ENCODE results near the gene GRB2.
A peak's percentile ranks its signal among the peaks of the same experiment; 100 is the strongest.
"Not testable (repeated sequence)": the region's sequence is repeated elsewhere in the genome, so short reads cannot be mapped to it uniquely, and the experiment has no call there.

Gene GRB2

GRCh38 chr17:75405365-75406221 is at the start of gene GRB2:
Gene GRB2, minus strand, starts transcription at chr17:75405678. Its CDS starts 12,050 bp downstream, at chr17:75393628.
- Mint-ChIP-seq H3K27ac (peak within 1 kb of the TSS; percentile 96), H3K4me3 (peak within 1 kb of the TSS; percentile 94 to 97), H3K27me3 (no peaks in the 10 kb centered on the region), H3K9me3 (no peaks in the 10 kb centered on the region), H3K4me1 (peaks cover 23 to 37% of the 10 kb centered on the region in 2 donors), H3K36me3 (peaks cover 24 to 26% of the 10 kb centered on the region in 2 donors)
- DNase-seq (peak; percentile 100), ATAC-seq (replicated peaks) (peak; percentile 83 to 87)

DNA sequence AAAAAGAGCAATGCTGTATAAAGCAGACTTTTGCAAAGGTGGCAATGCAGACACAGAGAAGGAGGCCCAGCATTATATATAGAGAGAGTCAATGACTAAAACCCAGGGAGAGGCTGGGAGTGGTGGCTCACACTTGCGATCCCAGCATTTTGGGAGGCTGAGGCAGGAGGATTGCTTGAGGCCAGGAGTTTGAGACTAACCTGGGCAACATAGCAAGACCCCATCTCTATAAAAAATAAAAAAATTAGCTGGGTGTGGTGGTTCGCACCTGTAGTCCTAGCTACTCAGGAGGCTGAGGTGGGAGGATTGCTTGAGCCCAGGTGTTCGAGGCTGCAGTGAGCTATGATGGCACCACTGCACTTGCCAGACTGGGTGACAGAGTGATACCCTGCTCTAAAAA is 49.2 kb upstream of the GRB2 start:
- H3K27ac Mint-ChIP-seq; H3K36me3 Mint-ChIP-seq; H3K9me3 Mint-ChIP-seq; H3K27me3 Mint-ChIP-seq; H3K4me3 Mint-ChIP-seq; ATAC-seq (replicated peaks); DNase-seq: not testable (repeated sequence)
- H3K4me1 Mint-ChIP-seq: peaks cover 21 to 31% of the 10 kb centered on the region in 2 donors

DNA sequence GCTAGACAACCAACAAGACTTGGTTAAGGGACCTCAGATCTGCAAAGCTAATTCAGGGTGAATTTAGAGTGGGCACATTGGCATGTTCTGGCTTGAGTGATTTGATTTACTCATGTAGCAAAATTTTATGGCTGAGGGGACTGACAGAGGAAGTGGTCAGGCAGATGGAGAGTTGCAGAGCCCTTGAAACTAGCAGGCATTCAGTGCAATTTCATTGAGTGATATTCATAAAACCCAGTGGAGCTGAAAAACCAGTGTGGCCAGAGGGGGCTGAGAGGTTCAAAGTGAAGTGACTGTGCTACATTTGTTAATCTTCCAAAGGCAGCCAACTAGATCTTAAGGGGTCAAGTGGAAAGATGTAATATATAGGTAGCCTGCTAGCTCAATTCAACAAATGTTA is 48.7 kb upstream of the GRB2 start:
- H3K4me1 Mint-ChIP-seq: peaks cover 21 to 27% of the 10 kb centered on the region in 2 donors
- H3K27me3 Mint-ChIP-seq: peaks cover 0 to 4% of the 10 kb centered on the region in 2 donors
- H3K9me3 Mint-ChIP-seq: no peaks in the 10 kb centered on the region
- no peaks in the 10 kb centered on the region for H3K36me3 Mint-ChIP-seq
- peak; percentile 3 for DNase-seq
- no peak overlapping the region for H3K4me3 Mint-ChIP-seq
- H3K27ac Mint-ChIP-seq: peak overlapping the region; percentile 10
- peak; percentile 14 to 22 for ATAC-seq (replicated peaks)

- DNase-seq (no peak), ATAC-seq (replicated peaks) (no peak)
- H3K4me1 Mint-ChIP-seq: peaks cover 9% of the 10 kb centered on the region in 2 donors
- no peaks in the 10 kb centered on the region for H3K36me3 Mint-ChIP-seq
- H3K9me3 Mint-ChIP-seq: no peaks in the 10 kb centered on the region
- H3K27ac Mint-ChIP-seq: no peak overlapping the region
- H3K4me3 Mint-ChIP-seq: no peak overlapping the region
- H3K27me3 Mint-ChIP-seq: peaks cover 0 to 4% of the 10 kb centered on the region in 2 donors
Measured at GRCh38 chr17:75450270-75450669, 44.8 kb upstream of the GRB2 start.

DNA sequence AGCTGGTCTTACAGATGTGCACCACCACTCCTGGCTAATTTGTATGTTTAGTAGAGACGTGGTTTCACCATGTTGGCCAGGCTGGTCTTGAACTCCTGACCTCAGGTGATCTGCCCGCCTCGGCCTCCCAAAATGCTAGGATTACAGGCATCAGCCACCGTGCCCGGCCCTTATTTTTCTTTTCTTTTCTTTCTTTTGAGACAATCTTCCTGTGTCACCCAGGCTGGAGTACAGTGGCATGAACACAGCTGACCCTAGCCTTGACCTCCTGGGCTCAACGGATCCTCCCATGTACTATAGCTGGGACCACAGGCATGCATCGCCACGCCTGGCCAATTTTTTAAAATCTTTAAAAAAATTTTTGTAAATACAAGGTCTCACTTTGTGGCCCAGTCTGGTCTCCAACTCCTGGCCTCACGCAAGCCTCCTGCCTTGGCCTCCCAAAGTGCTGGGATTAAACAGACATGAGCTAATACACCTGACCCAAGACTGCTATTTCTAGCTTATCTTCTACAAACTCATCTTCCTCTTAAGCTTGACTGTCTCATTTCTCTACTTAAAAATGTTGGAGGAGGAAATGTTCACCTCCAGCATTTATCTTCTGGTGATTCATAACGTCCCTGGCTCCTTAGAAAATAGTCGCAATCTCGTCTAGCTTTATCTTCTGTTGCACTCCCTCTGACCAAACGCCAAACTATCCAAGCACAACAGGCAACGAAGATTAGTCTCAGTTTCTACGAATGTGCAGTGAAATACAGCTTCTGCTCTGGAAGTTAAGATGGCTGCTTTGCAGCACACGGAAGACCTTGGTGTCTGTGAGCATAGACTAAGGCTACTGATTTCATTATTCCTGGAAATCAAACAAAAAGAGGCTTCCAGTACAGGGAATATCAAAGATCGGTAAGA is 42.7 kb upstream of the GRB2 start:
- H3K9me3 Mint-ChIP-seq: no peaks in the 10 kb centered on the region
- no peaks in the 10 kb centered on the region for H3K27me3 Mint-ChIP-seq
- ATAC-seq (replicated peaks): no peak
- no peak overlapping the region for H3K27ac Mint-ChIP-seq
- H3K4me3 Mint-ChIP-seq: no peak overlapping the region
- no peak for DNase-seq
- no peaks in the 10 kb centered on the region for H3K4me1 Mint-ChIP-seq
- no peaks in the 10 kb centered on the region for H3K36me3 Mint-ChIP-seq

GRCh38 chr17:75445896-75446295 is 40.4 kb upstream of the GRB2 start:
- not testable (repeated sequence) for ATAC-seq (replicated peaks); H3K9me3 Mint-ChIP-seq; H3K27me3 Mint-ChIP-seq; H3K4me3 Mint-ChIP-seq; H3K36me3 Mint-ChIP-seq; DNase-seq; H3K27ac Mint-ChIP-seq; H3K4me1 Mint-ChIP-seq

GRCh38 chr17:75445296-75445695 is 39.8 kb upstream of the GRB2 start:
- Mint-ChIP-seq H3K36me3 (no peaks in the 10 kb centered on the region), H3K4me3 (no peak overlapping the region), H3K27me3 (no peaks in the 10 kb centered on the region), H3K27ac (no peak overlapping the region), H3K9me3 (no peaks in the 10 kb centered on the region), H3K4me1 (no peaks in the 10 kb centered on the region)
- DNase-seq: no peak
- ATAC-seq (replicated peaks): no peak

- no peaks in the 10 kb centered on the region for H3K27me3 Mint-ChIP-seq
- H3K27ac Mint-ChIP-seq: no peak overlapping the region
- H3K4me1 Mint-ChIP-seq: no peaks in the 10 kb centered on the region
- no peaks in the 10 kb centered on the region for H3K36me3 Mint-ChIP-seq
- ATAC-seq (replicated peaks) (no peak), DNase-seq (no peak)
- H3K9me3 Mint-ChIP-seq: no peaks in the 10 kb centered on the region
- H3K4me3 Mint-ChIP-seq: no peak overlapping the region
Measured at GRCh38 chr17:75442168-75443103, 37.0 kb upstream of the GRB2 start.

DNA sequence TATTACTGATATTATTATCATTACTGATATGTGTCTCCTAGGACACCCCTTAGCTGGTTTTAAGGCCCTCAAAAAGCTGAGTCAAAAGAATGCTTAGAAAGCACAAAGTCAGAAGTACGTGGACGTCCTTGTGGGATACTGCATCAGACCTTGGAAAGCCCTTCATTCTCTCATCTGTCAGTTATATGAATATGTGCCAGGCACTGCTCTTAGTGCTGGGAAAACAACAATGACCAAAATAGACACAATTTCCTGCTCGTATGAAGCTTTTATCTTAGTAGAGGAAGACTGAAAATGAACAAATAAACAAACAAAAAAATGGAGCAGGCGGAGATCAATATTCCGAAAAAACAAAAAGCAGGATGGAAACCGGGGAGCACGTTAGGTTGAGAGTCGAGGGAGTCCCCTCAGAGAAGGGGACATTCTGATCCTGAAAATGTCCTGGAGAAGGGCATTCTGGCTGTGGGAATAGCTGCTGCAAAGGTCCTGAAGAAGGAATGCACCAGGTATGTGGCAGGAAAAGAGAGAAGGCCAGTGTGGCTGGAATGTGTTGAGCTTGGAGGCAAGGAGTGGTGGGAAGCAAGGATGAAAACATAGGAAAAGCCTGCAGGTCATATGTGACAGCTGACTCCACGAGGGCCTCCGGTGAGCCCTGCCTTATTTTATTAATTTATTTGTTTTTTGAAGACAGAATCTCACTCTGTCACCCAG is 35.4 kb upstream of the GRB2 start:
- peaks cover 0 to 4% of the 10 kb centered on the region in 2 donors for H3K4me1 Mint-ChIP-seq
- DNase-seq (no peak), ATAC-seq (replicated peaks) (no peak)
- no peaks in the 10 kb centered on the region for H3K9me3 Mint-ChIP-seq
- no peaks in the 10 kb centered on the region for H3K36me3 Mint-ChIP-seq
- peaks cover 4% of the 10 kb centered on the region in 2 donors for H3K27me3 Mint-ChIP-seq
- H3K4me3 Mint-ChIP-seq: no peak overlapping the region
- no peak overlapping the region for H3K27ac Mint-ChIP-seq

GRCh38 chr17:75439287-75439686 is 33.8 kb upstream of the GRB2 start:
- Mint-ChIP-seq H3K27me3 (peaks cover 9 to 13% of the 10 kb centered on the region in 2 donors), H3K36me3 (no peaks in the 10 kb centered on the region), H3K4me3 (no peak overlapping the region), H3K27ac (no peak overlapping the region), H3K9me3 (no peaks in the 10 kb centered on the region), H3K4me1 (peaks cover 0 to 5% of the 10 kb centered on the region in 2 donors)
- no peak for DNase-seq
- no peak for ATAC-seq (replicated peaks)

DNA sequence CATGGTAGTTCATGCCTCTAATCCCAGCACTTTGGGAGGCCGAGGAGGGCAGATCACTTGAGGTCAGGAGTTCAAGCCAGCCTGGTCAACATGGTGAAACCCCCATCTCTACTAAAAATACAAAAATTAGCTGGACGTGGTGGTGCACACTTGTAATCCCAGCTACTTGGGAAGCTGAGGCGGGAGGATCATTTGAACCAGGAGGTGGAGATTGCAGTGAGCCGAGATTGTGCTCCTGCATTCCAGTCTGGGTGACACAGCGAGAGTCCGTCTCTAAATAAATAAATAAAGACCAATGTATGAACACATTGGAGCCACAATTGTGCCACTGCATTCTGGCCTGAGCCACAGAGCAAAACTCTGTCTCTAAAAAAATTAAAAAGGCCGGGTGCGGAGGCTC is 31.9 kb upstream of the GRB2 start:
- DNase-seq; H3K36me3 Mint-ChIP-seq; H3K9me3 Mint-ChIP-seq; ATAC-seq (replicated peaks); H3K27ac Mint-ChIP-seq; H3K4me3 Mint-ChIP-seq; H3K4me1 Mint-ChIP-seq: not testable (repeated sequence)
- peaks cover 13 to 20% of the 10 kb centered on the region in 2 donors for H3K27me3 Mint-ChIP-seq

- DNase-seq; H3K27ac Mint-ChIP-seq; H3K4me1 Mint-ChIP-seq; H3K4me3 Mint-ChIP-seq; H3K9me3 Mint-ChIP-seq; ATAC-seq (replicated peaks); H3K36me3 Mint-ChIP-seq: not testable (repeated sequence)
- peaks cover 21 to 26% of the 10 kb centered on the region in 2 donors for H3K27me3 Mint-ChIP-seq
Measured at GRCh38 chr17:75434433-75434832, 29.0 kb upstream of the GRB2 start.

DNA sequence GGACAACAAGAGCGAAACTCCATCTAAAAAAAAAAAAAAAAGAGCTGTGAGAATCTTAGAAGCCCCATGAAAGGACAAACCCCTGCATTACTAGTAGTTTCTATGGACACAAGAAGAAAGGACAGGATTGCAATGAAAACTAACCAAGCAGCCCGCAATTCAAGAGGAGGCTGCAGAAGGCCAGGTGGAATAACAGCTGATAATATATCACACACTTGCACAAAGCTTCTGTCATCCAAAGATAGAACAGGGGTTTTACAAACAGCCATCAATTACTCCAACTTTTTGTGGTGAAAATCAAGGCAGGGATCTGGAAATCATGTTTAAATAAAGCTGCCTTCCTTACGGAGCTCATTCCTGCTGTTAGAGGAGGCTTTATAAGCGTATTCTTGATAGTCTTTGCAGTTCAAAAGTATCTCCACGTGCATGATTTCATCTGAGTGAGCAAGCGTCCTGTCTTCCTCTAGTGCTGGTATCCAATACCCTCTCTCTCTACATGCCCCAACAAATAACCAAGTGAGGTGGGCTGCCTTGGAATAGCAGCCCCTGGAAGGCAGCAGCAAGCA is 27.8 kb upstream of the GRB2 start:
- no peak for ATAC-seq (replicated peaks)
- Mint-ChIP-seq H3K9me3 (no peaks in the 10 kb centered on the region), H3K27ac (no peak overlapping the region), H3K4me3 (no peak overlapping the region), H3K27me3 (peaks cover 21 to 26% of the 10 kb centered on the region in 2 donors), H3K36me3 (no peaks in the 10 kb centered on the region), H3K4me1 (peaks cover 5 to 6% of the 10 kb centered on the region in 2 donors)
- no peak for DNase-seq

Data from stimulated activated naive B cell treated with anti-CD40 and anti-IgM and Interleukin-4, amounts not matched to agents 10 μg/mL and 1 μg/mL and 100 μg/mL, for 72 hours (primary cell).